ENCODE data around the gene ATR. TPM values are rescaled to one million over a fixed set of nuclear protein-coding genes. Genes with fewer than 3 reads are reported as not detected.

The ATR gene
- total and polyA plus RNA-seq, 9 of the 15 experiments (the other 6 are each of a cell fraction or from before 2014, with no cell fraction given) = 18.0 to 37.8 (median 23.2) TPM

GRCh38 chr3:142492184-142492583, 86.3 kb downstream of the ATR start (continued):
- TF ChIP-seq, protein P1, sequence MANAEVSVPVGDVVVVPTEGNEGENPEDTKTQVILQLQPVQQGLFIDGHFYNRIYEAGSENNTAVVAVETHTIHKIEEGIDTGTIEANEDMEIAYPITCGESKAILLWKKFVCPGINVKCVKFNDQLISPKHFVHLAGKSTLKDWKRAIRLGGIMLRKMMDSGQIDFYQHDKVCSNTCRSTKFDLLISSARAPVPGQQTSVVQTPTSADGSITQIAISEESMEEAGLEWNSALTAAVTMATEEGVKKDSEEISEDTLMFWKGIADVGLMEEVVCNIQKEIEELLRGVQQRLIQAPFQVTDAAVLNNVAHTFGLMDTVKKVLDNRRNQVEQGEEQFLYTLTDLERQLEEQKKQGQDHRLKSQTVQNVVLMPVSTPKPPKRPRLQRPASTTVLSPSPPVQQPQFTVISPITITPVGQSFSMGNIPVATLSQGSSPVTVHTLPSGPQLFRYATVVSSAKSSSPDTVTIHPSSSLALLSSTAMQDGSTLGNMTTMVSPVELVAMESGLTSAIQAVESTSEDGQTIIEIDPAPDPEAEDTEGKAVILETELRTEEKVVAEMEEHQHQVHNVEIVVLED (CRISPR knock-in tag; IDR thresholded peaks at IDR 0.05) = no peak
- TF ChIP-seq TAF7 (tag; IDR thresholded peaks at IDR 0.05) (no peak), PHB2 (IDR thresholded peaks at IDR 0.05; ENCODE audit: low read depth) (no peak), ATF3 (IDR thresholded peaks at IDR 0.05) (no peak), ATF3 (CRISPR knock-in tag; conservative IDR thresholded peaks at IDR 0.05) (no peak)

- DNase-seq (ENCODE audit: extremely low read depth in 1 of 4, low spot score in 3 of 4) (no peak), FAIRE-seq (no peak), ATAC-seq (no peak)
- CTCF ChIA-PET (ENCODE audit: low intra/inter-chr PET ratio) = no interaction called here
- no peak for TF ChIP-seq TBL1XR1 (IDR thresholded peaks at IDR 0.05; ENCODE audit: low read length in 2 of 2)
- no peak for TF ChIP-seq NCOA2 (IDR thresholded peaks at IDR 0.05; ENCODE audit: partially characterized antibody in 2 of 2)
- no peak for TF ChIP-seq CSDE1 (IDR thresholded peaks at IDR 0.05)
- TF ChIP-seq ZNF830 (CRISPR knock-in tag; IDR thresholded peaks at IDR 0.05) = no peak
- TF ChIP-seq KAT8 (IDR thresholded peaks at IDR 0.05; ENCODE audit: low read depth) = no peak
- no peak for TF ChIP-seq CHD4 (IDR thresholded peaks at IDR 0.05; ENCODE audit: insufficient read depth, insufficient replicate concordance, low read depth, low read length, poor library complexity, severe bottlenecking)
- no peak for TF ChIP-seq POLR2B (IDR thresholded peaks at IDR 0.05; ENCODE audit: low read depth, partially characterized antibody)
- TF ChIP-seq CBFA2T2 (conservative IDR thresholded peaks at IDR 0.05) = no peak
- TF ChIP-seq ZNF76 (CRISPR knock-in tag; IDR thresholded peaks at IDR 0.05; ENCODE audit: borderline replicate concordance) = no peak
- no peak for TF ChIP-seq SMARCC2 (IDR thresholded peaks at IDR 0.05; ENCODE audit: low read depth)
- no peak for TF ChIP-seq BRCA1 (IDR thresholded peaks at IDR 0.05)
- TF ChIP-seq BRCA1 (CRISPR knock-in tag; IDR thresholded peaks at IDR 0.05) = no peak
- POLR2A ChIA-PET = interaction anchor here (0.6 to 0.7 kb wide), 2 partner anchors 9 to 16 kb away, joined by 3 read pairs; no protein-coding TSS in a partner anchor
- intact Hi-C loops (cut with micrococcal nuclease) (no loop called here), in situ Hi-C loops (cut with MboI) (no loop called here)
- BruUV-seq (replicated peaks) = no TSS peak
- H4K20me1 ChIP-seq (replicated peaks; ENCODE audit: control insufficient read depth, insufficient read depth, low read length) = no peaks in the 10 kb centered on the region
- H3K27ac ChIP-seq (ENCODE audit: extremely low read depth, low read depth, low read length) = no peak overlapping the region
- no peaks in the 10 kb centered on the region for H3K27me3 ChIP-seq (ENCODE audit: control insufficient read depth in 2 of 2, insufficient read depth in 2 of 2, low read length in 2 of 2)
- H3K4me1 ChIP-seq (replicated peaks in 1 of 2; ENCODE audit: control insufficient read depth in 2 of 2, insufficient read depth in 2 of 2, low read length in 2 of 2) = no peaks in the 10 kb centered on the region
- no peak overlapping the region for H2AFZ ChIP-seq (ENCODE audit: low read depth, low read length)
- no peak overlapping the region for H3K4me3 ChIP-seq
- WGBS (ENCODE audit: insufficient coverage, low coverage, missing lambda C conversion rate) = 91% methylated on average over 5 of the region's 5 CpGs
- H3K9ac ChIP-seq (ENCODE audit: insufficient read depth in 1 of 2, low read depth in 2 of 2, low read length in 2 of 2) = no peak overlapping the region
- peaks cover 85% of the 10 kb centered on the region for H3K36me3 ChIP-seq (ENCODE audit: control insufficient read depth, insufficient read depth, low read length)
- no peak overlapping the region for H3K4me2 ChIP-seq (ENCODE audit: insufficient read depth, low read length)
- H3K9me1 ChIP-seq (ENCODE audit: control insufficient read depth, insufficient read depth, low read length) = no peaks in the 10 kb centered on the region
- H3K9me3 ChIP-seq (replicated peaks; ENCODE audit: control insufficient read depth, insufficient read depth, low read depth, low read length) = no peaks in the 10 kb centered on the region
- H3K79me2 ChIP-seq (ENCODE audit: control insufficient read depth, insufficient read depth, low read length) = no peaks in the 10 kb centered on the region
Observed at GRCh38 chr3:142489572-142490323, 88.8 kb downstream of the ATR start.
